Vagina (tissue), 2 donors: ENCODE results near the gene SLC6A3. TPM values are rescaled to one million over a fixed set of nuclear protein-coding genes. Genes with fewer than 3 reads are reported as not detected.

Experiments used
- DNase-seq, 2 donors: peaks; one replicate each; pipeline ENCODE4 v3.0.0-alpha.2; 2017; ENCODE audit errors: extremely low spot score in 2 of 2
- H3K27ac ChIP-seq: fragments of 200-600 bp; sonication (generic); one replicate; pipeline ENCODE4 v1.5.1; 2019
- H3K27me3 ChIP-seq: fragments of 200-600 bp; sonication (generic); one replicate; pipeline ENCODE4 v1.5.1; 2019
- H3K36me3 ChIP-seq, 2 donors: fragments of 200-600 bp; sonication (generic); one replicate each; pipeline ENCODE4 v1.5.1; 2017 to 2019
- H3K4me1 ChIP-seq: fragments of 200-600 bp; sonication (generic); one replicate; pipeline ENCODE4 v1.5.1; 2019
- H3K4me3 ChIP-seq, 2 donors: fragments of 200-600 bp; sonication (generic); 1 replicate in 1 of 2; 2 replicates in 1 of 2; pipeline ENCODE4 v1.5.1; 2016 to 2019
- H3K9me3 ChIP-seq: fragments of 200-600 bp; sonication (generic); one replicate; pipeline ENCODE4 v1.5.1; 2019
- POLR2A ChIP-seq, 2 donors: fragments of 450-650 bp; IDR thresholded peaks; one replicate each; pipeline ENCODE4 v1.6.1; 2017; ENCODE audit warnings: antibody characterized with exemption in 2 of 2, mild to moderate bottlenecking in 2 of 2, moderate library complexity in 2 of 2
- POLR2AphosphoS5 ChIP-seq, 2 donors: sonication (generic); formaldehyde crosslinking; IDR thresholded peaks; one replicate each; pipeline ENCODE4 v1.9.0; 2017; ENCODE audit warnings: antibody characterized with exemption in 2 of 2, mild to moderate bottlenecking in 2 of 2, low read depth in 1 of 2; ENCODE audit not compliant: insufficient read depth in 1 of 2
- intact Hi-C: fragments of 100-400 bp; cut with DNase I; formaldehyde crosslinking; loops from one replicate; pipeline ENCODE4 v1.15.1; 2023
- total RNA-seq: library from RNA; depleted of rRNA; stranded (reverse); fragments of >200 nt; gene quantifications from one replicate; pipeline ENCODE4 v1.2.3, GENCODE V29; 2016
- TF ChIP-seq, protein P1 (sequence below), 3 experiments: fragments of 450-650 bp in 2 of 3; fragments of 200-600 bp in 1 of 3; sonication (generic) in 1 of 3; IDR thresholded peaks; one replicate each; pipeline ENCODE4 v1.5.1; 2017 to 2019; ENCODE audit warnings: antibody characterized with exemption in 3 of 3, mild to moderate bottlenecking in 2 of 3, moderate library complexity in 2 of 3

SLC6A3 gene
- total RNA-seq, 1 donor from 2014 or later = 0.49 TPM

DNA sequence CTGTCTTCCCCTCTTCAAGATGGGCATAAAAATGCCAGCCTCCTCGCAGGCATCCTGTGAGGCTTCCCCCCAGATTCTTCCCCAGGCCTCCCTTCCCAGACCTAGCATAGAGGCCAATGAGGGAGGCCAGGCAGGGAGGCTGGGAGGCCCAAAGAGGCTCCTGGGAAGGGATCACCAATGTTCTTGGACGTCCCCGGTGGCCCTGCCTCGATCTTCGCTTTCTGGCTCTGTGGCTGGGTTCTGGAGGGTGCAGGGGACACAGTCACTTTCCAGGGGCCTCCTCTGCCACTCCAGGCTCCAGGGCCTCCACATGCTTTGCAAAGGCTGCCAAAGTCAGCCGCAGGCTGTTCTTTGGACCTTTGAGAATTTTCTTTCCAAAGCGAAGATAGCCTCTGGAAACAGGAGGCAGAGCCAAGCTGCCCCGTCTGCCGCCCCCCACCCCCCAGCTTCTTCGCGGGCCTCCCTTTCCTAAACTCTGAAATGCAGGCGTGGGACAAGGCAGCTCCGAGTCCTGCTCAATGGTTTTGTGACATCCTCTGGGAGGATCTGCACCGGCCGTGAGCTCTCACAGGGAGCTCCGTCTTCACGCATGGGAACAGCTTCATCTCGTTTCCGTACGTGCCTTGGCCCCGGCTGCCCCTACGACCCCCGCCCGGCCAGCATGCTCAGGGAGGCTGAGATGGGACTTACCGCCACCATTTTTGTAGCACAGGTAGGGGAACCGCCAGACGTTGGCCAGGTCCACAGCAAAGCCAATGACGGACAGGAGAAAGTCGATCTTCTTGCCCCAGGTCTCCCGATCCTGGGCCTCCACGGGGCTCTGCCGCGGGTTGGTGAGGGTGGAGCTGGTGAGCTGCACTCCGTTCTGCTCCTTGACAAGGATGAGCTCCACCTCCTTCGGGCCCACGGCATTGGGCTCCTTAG lies 2.8 kb downstream of the SLC6A3 start:
- Histone ChIP-seq H3K4me1 (peaks cover 12% of the 10 kb centered on the region), H3K4me3 (no peak overlapping the region), H3K36me3 (no peaks in the 10 kb centered on the region), H3K9me3 (no peaks in the 10 kb centered on the region), H3K27ac (no peak overlapping the region), H3K27me3 (peaks cover 6% of the 10 kb centered on the region)
- intact Hi-C loops = no loop called here
- DNase-seq = no peak
- no peak for TF ChIP-seq POLR2A (IDR thresholded peaks at IDR 0.05)
- no peak for TF ChIP-seq POLR2AphosphoS5 (IDR thresholded peaks at IDR 0.05; ENCODE audit: insufficient read depth in 1 of 2, low read depth in 1 of 2)
- TF ChIP-seq, protein P1, sequence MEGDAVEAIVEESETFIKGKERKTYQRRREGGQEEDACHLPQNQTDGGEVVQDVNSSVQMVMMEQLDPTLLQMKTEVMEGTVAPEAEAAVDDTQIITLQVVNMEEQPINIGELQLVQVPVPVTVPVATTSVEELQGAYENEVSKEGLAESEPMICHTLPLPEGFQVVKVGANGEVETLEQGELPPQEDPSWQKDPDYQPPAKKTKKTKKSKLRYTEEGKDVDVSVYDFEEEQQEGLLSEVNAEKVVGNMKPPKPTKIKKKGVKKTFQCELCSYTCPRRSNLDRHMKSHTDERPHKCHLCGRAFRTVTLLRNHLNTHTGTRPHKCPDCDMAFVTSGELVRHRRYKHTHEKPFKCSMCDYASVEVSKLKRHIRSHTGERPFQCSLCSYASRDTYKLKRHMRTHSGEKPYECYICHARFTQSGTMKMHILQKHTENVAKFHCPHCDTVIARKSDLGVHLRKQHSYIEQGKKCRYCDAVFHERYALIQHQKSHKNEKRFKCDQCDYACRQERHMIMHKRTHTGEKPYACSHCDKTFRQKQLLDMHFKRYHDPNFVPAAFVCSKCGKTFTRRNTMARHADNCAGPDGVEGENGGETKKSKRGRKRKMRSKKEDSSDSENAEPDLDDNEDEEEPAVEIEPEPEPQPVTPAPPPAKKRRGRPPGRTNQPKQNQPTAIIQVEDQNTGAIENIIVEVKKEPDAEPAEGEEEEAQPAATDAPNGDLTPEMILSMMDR (IDR thresholded peaks at IDR 0.05) = no peak

DNA sequence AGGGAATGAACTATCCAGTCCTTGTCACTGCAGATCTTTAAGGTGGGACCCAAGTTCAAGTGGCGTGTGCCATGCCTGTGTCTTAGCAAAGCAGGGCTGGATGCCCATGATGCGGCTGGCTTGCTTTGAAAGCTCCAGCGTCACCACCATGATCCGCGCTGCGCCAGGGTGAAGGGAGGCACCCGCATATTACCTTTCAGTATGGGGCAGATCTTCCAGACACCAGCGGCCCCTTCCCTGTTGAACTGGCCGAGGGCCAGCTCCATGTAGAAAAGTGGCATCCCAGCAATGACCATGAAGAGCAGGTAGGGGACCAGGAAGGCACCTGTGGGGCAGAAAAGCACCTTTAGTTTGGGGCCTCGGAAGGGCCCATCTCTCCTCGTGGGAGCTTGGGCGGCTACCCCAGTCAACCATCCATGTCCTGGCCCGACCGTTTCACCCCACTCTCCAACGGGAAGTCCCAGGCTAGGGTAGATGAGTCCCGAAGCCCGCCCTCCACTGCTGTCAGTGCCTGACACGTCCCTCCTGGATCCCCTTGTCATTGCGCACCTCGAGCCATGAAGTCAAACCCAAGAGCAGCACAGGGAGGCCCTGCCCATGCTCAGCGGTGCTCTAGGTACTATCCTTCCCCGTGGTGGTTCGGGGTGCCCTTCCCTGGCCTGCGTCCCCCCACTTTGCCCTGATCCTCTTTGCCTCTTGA lies 3.9 kb downstream of the SLC6A3 start:
- peaks cover 12% of the 10 kb centered on the region for H3K4me1 ChIP-seq
- peaks cover 6% of the 10 kb centered on the region for H3K27me3 ChIP-seq
- no peak for DNase-seq
- H3K36me3 ChIP-seq = no peaks in the 10 kb centered on the region
- H3K9me3 ChIP-seq = no peaks in the 10 kb centered on the region
- intact Hi-C loops = no loop called here
- H3K4me3 ChIP-seq = no peak overlapping the region
- TF ChIP-seq POLR2A (IDR thresholded peaks at IDR 0.05) (no peak), POLR2AphosphoS5 (IDR thresholded peaks at IDR 0.05; ENCODE audit: insufficient read depth in 1 of 2, low read depth in 1 of 2) (no peak)
- TF ChIP-seq, protein P1 (IDR thresholded peaks at IDR 0.05) = no peak
- H3K27ac ChIP-seq = no peak overlapping the region

DNA sequence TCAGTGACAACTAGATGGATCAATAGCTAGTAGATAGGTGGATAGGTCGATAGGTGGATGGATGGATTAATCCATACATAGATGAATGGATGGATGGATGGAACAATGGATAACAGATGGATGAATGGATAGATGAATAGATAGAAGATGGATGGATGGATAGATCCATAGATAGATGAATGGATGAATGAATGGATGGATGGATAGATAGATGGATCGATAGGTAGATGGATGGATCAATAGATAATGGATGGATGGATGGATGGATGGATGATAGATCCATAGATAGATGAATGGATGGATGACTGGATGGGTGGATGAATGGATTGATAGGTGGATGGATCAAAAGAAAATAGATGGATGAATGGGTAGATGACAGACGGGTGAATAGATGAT lies 5.1 kb downstream of the SLC6A3 start:
- H3K27ac ChIP-seq = no peak overlapping the region
- intact Hi-C loops = no loop called here
- no peaks in the 10 kb centered on the region for H3K36me3 ChIP-seq
- no peak for DNase-seq
- H3K9me3 ChIP-seq = no peaks in the 10 kb centered on the region
- TF ChIP-seq, protein P1 (IDR thresholded peaks at IDR 0.05) = no peak
- TF ChIP-seq POLR2A (IDR thresholded peaks at IDR 0.05) (no peak), POLR2AphosphoS5 (IDR thresholded peaks at IDR 0.05; ENCODE audit: insufficient read depth in 1 of 2, low read depth in 1 of 2) (no peak)
- peaks cover 6% of the 10 kb centered on the region for H3K27me3 ChIP-seq
- H3K4me1 ChIP-seq = peaks cover 10% of the 10 kb centered on the region
- H3K4me3 ChIP-seq = no peak overlapping the region

DNA sequence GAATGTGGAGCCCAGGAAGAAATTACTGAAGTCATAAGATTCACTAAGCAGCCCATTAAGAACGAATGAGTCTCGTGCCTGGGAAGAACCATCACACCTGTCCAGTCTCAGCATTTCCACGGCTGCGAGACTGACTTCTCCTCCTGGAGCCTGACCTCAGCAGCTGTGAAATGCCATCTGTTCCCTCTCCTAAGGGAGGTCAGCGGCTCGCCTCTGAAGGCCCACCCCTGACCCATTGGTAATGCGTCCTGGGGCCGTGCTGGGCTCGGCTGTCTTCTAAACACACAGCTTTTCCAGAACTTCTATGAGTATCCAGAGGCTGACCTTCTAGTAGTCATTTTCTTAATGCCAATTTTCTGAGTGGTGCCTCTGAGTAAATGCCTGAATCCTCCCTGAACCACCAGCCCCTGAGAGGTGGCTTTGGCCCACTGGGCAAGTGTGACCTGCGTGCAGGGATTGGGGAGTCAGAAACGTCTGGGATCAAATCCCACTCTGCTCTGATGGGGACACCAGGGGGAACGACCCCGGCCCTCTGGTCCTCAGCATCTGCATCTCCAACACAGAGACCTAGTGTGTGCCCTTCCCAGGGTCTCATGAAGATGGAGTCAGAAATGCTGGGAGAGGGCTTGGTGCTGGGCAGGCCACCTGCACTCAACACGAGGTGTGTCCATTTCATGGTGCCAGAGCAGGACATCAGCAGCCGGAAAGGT lies 5.7 kb downstream of the SLC6A3 start:
- TF ChIP-seq, protein P1 (IDR thresholded peaks at IDR 0.05) = no peak
- TF ChIP-seq POLR2A (IDR thresholded peaks at IDR 0.05) (no peak), POLR2AphosphoS5 (IDR thresholded peaks at IDR 0.05; ENCODE audit: insufficient read depth in 1 of 2, low read depth in 1 of 2) (no peak)
- no peak for DNase-seq
- peaks cover 6% of the 10 kb centered on the region for H3K27me3 ChIP-seq
- intact Hi-C loops = no loop called here
- no peak overlapping the region for H3K27ac ChIP-seq
- H3K4me3 ChIP-seq = no peak overlapping the region
- no peaks in the 10 kb centered on the region for H3K9me3 ChIP-seq
- no peaks in the 10 kb centered on the region for H3K36me3 ChIP-seq
- H3K4me1 ChIP-seq = peaks cover 4% of the 10 kb centered on the region
